Endothelial cell of umbilical vein (primary cell): ENCODE results near the gene PTTG2. TPM values are rescaled to one million over a fixed set of nuclear protein-coding genes. Genes with fewer than 3 reads are reported as not detected.

Experiments
- BruUV-seq: library from RNA; stranded (reverse); fragments of 400-500 nt; replicated peaks from 2 replicates; lab custom pipeline; 2021; lab: Mats Ljungman, UMichigan
- CTCF ChIA-PET: fragments of 300-600, 350-600 bp; sonication (Branson Sonifier 250); formaldehyde crosslinking; loops from one replicate; lab custom pipeline; 2021; ENCODE audit warnings: antibody characterized with exemption, inconsistent platforms; lab: Charles Lee
- POLR2A ChIA-PET: fragments of 300-600, 350-600 bp; sonication (Branson Sonifier 250); formaldehyde crosslinking; loops from one replicate; lab custom pipeline; 2021; ENCODE audit warnings: antibody characterized with exemption, inconsistent platforms; lab: Charles Lee
- DNase-seq: peaks from one replicate; pipeline ENCODE4 v3.0.0-alpha.2; 2011; ENCODE audit warnings: low read depth, low spot score
- FAIRE-seq: peaks from 2 replicates; lab custom pipeline; 2011; peaks lifted over from hg19 to GRCh38; lab: Jason Lieb, UNC
- H2AFZ ChIP-seq: 2 replicates; pipeline ENCODE4 v1.6.0; 2012; ENCODE audit warnings: low read depth, low read length, control low read depth, inconsistent platforms
- H3K27ac ChIP-seq: 2 replicates; pipeline ENCODE4 v1.5.1; 2011; ENCODE audit warnings: low read depth, mild to moderate bottlenecking, control low read depth, low read length, moderate library complexity; ENCODE audit not compliant: insufficient read depth
- H3K27me3 ChIP-seq, 2 experiments: 2 replicates each; pipeline versions ENCODE4 v1.6.0 to v1.6.1; 2011; ENCODE audit warnings: low read length in 2 of 2, mixed read lengths in 1 of 2; ENCODE audit not compliant: control insufficient read depth in 2 of 2, insufficient read depth in 2 of 2
- H3K36me3 ChIP-seq, 2 experiments: 2 replicates in 1 of 2; 3 replicates in 1 of 2; pipeline ENCODE4 v1.5.1; 2011; ENCODE audit warnings: low read length in 2 of 2, mild to moderate bottlenecking in 1 of 2, moderate library complexity in 1 of 2; ENCODE audit not compliant: control insufficient read depth in 2 of 2, insufficient read depth in 2 of 2; ENCODE audit errors: extremely low read depth in 1 of 2
- H3K4me1 ChIP-seq: 3 replicates; pipeline ENCODE4 v1.5.1; 2011; ENCODE audit warnings: mild to moderate bottlenecking, low read length; ENCODE audit not compliant: control insufficient read depth, insufficient read depth; ENCODE audit errors: extremely low read depth
- H3K4me2 ChIP-seq: 2 replicates; pipeline ENCODE4 v1.6.1; 2011; ENCODE audit warnings: low read length, control low read depth, mixed read lengths; ENCODE audit not compliant: insufficient read depth
- H3K4me3 ChIP-seq, 3 experiments: fragments of 200-600 bp in 1 of 3; sonication (generic), shearing (Covaris generic) in 1 of 3; replicated peaks in 1 of 3; 2 replicates each; pipeline ENCODE4 v1.5.1; 2011 to 2016; ENCODE audit warnings: control low read depth in 3 of 3, low read length in 3 of 3, mild to moderate bottlenecking in 2 of 3, inconsistent platforms in 1 of 3, low read depth in 1 of 3, moderate library complexity in 1 of 3; ENCODE audit not compliant: insufficient read depth in 1 of 3
- H3K79me2 ChIP-seq: 2 replicates; pipeline ENCODE4 v1.6.0; 2012; ENCODE audit warnings: low read length, inconsistent platforms; ENCODE audit not compliant: control insufficient read depth, insufficient read depth
- H3K9ac ChIP-seq: replicated peaks from 2 replicates; pipeline ENCODE3; 2011; ENCODE audit warnings: low read length, control low read depth; ENCODE audit not compliant: insufficient read depth; ENCODE audit errors: extremely low read depth
- H3K9me1 ChIP-seq: replicated peaks from 3 replicates; pipeline ENCODE4 v1.6.0; 2011; ENCODE audit warnings: mild to moderate bottlenecking, low read length; ENCODE audit not compliant: control insufficient read depth, insufficient read depth; ENCODE audit errors: extremely low read depth
- H3K9me3 ChIP-seq: replicated peaks from 2 replicates; pipeline ENCODE4 v1.5.1; 2012; ENCODE audit warnings: low read length, inconsistent platforms; ENCODE audit not compliant: control insufficient read depth, insufficient read depth
- H4K20me1 ChIP-seq: replicated peaks from 2 replicates; pipeline ENCODE3; 2011; ENCODE audit warnings: mild to moderate bottlenecking, low read length; ENCODE audit not compliant: control insufficient read depth, insufficient read depth; ENCODE audit errors: extremely low read depth
- EZH2 ChIP-seq: IDR thresholded peaks from 2 replicates; pipeline ENCODE4 v1.6.1; 2012; ENCODE audit warnings: borderline replicate concordance, low read depth, mild to moderate bottlenecking, moderate library complexity, low read length, inconsistent platforms; ENCODE audit not compliant: severe bottlenecking
- FOS ChIP-seq: IDR thresholded peaks from 2 replicates; pipeline ENCODE4 v1.6.1; 2011; ENCODE audit warnings: mild to moderate bottlenecking, low read length, moderate library complexity, borderline replicate concordance; ENCODE audit not compliant: insufficient read depth
- GATA2 ChIP-seq: IDR thresholded peaks from 2 replicates; pipeline ENCODE4 v1.7.0; 2011; ENCODE audit warnings: low read depth, mild to moderate bottlenecking, moderate library complexity, mixed read lengths, low read length; ENCODE audit not compliant: insufficient read length, insufficient read depth
- JUN ChIP-seq: IDR thresholded peaks from 2 replicates; pipeline ENCODE4 v1.6.1; 2011; ENCODE audit warnings: borderline replicate concordance, low read depth; ENCODE audit not compliant: insufficient read length, insufficient read depth
- MYC ChIP-seq: IDR thresholded peaks from one replicate; pipeline ENCODE4 v1.6.1; 2011; ENCODE audit warnings: mild to moderate bottlenecking, low read depth, low read length
- POLR2A ChIP-seq: IDR thresholded peaks from 2 replicates; pipeline ENCODE4 v1.6.1; 2012; ENCODE audit warnings: low read depth, mild to moderate bottlenecking, control low read depth, low read length
- POLR2AphosphoS5 ChIP-seq: IDR thresholded peaks from 2 replicates; pipeline ENCODE4 v1.6.1; 2012; ENCODE audit warnings: low read depth, mild to moderate bottlenecking, control low read depth, low read length, moderate library complexity; ENCODE audit not compliant: insufficient read depth
- dilution Hi-C: fragments of 300-500 bp; cut with MboI; formaldehyde crosslinking; loops from one replicate; pipeline ENCODE4 v1.15.0; 2019; ENCODE audit warnings: low sequenced_read_pairs; ENCODE audit not compliant: extremely low pct_ligation_motif_present
- intact Hi-C: fragments of 100-400 bp; cut with micrococcal nuclease; formaldehyde crosslinking; loops from one replicate; pipeline ENCODE4 v1.10.0; 2022
- polyA plus RNA-seq, 4 experiments: library from polyadenylated mRNA; depleted of rRNA in 3 of 4; stranded (reverse) in 3 of 4; unstranded in 1 of 4; fragments of >200 nt; gene quantifications; 2 replicates each; pipeline versions ENCODE4 v1.2.1 to v1.2.3, GENCODE V29; 2011 to 2012; ENCODE audit warnings: missing spikeins in 1 of 4
- total RNA-seq: library from RNA; stranded (reverse); gene quantifications from 2 replicates; pipeline ENCODE4 v1.2.3, GENCODE V29; 2021
- TF ChIP-seq, protein P1 (sequence below), 2 donors: IDR thresholded peaks; 1 replicate in 1 of 2; 2 replicates in 1 of 2; pipeline ENCODE4 v1.5.1; 2011; ENCODE audit warnings: low read length in 2 of 2, mild to moderate bottlenecking in 2 of 2, moderate library complexity in 2 of 2, control low read depth in 1 of 2, inconsistent platforms in 1 of 2, low read depth in 1 of 2; ENCODE audit not compliant: insufficient read depth in 1 of 2; ENCODE audit errors: extremely low read depth in 1 of 2

PTTG2 gene
- total and polyA plus RNA-seq, 2 donors (not counting 3 experiments of a cell fraction or from before 2014, with no cell fraction given), result not detected

DNA sequence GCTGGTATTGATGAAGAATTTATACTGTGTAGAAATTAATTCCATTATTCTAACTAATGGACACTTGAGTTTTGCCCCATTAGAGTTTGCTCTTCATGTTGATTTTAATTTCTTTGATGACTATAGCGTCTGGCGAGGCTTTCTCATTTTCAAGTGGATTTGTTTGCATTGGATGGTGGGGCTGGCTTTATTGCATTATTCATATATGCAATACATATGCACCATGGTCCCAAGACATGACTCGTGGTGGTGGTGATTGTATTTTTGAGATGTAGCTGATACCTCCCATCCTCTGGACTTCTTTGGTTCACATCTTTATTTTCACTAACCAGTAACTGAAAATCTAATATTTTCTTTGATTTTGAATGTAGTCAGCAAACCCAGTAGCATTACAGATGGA, 39.8 kb downstream of the PTTG2 start:
- H3K9me1 ChIP-seq, result no peaks in the 10 kb centered on the region
- H2AFZ ChIP-seq, result no peak overlapping the region
- TF ChIP-seq, protein P1, sequence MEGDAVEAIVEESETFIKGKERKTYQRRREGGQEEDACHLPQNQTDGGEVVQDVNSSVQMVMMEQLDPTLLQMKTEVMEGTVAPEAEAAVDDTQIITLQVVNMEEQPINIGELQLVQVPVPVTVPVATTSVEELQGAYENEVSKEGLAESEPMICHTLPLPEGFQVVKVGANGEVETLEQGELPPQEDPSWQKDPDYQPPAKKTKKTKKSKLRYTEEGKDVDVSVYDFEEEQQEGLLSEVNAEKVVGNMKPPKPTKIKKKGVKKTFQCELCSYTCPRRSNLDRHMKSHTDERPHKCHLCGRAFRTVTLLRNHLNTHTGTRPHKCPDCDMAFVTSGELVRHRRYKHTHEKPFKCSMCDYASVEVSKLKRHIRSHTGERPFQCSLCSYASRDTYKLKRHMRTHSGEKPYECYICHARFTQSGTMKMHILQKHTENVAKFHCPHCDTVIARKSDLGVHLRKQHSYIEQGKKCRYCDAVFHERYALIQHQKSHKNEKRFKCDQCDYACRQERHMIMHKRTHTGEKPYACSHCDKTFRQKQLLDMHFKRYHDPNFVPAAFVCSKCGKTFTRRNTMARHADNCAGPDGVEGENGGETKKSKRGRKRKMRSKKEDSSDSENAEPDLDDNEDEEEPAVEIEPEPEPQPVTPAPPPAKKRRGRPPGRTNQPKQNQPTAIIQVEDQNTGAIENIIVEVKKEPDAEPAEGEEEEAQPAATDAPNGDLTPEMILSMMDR (IDR thresholded peaks at IDR 0.05; ENCODE audit: extremely low read depth in 1 of 2, insufficient read depth in 1 of 2, low read depth in 1 of 2, low read length in 2 of 2), result no peak
- TF ChIP-seq FOS (no peak), POLR2AphosphoS5 (no peak), GATA2 (no peak), JUN (no peak), POLR2A (no peak), MYC (no peak), EZH2 (no peak)
- BruUV-seq, result no TSS peak
- H3K4me3 ChIP-seq, result no peak overlapping the region
- ChIA-PET CTCF (interaction anchor here (1.5 kb wide), 1 partner anchor 36 kb away, joined by 4 read pairs; no protein-coding TSS in a partner anchor), POLR2A (no interaction called here)
- H3K9ac ChIP-seq, result no peak overlapping the region
- no peaks in the 10 kb centered on the region for H4K20me1 ChIP-seq
- H3K27me3 ChIP-seq, result no peaks in the 10 kb centered on the region
- no peak for DNase-seq
- FAIRE-seq, result no peak
- intact Hi-C loops, result no loop called here
- peaks cover 3% of the 10 kb centered on the region for H3K79me2 ChIP-seq
- peaks cover 0 to 2% of the 10 kb centered on the region in 2 experiments for H3K36me3 ChIP-seq
- H3K9me3 ChIP-seq, result no peaks in the 10 kb centered on the region
- no peaks in the 10 kb centered on the region for H3K4me1 ChIP-seq
- dilution Hi-C loops, result no loop called here
- H3K4me2 ChIP-seq, result no peak overlapping the region
- no peak overlapping the region for H3K27ac ChIP-seq
